BE2C (cell line): ENCODE data around the gene FGF2.

ENCODE experiments used
- DNase-seq: peaks from one replicate; pipeline ENCODE4 v3.0.0-alpha.2; 2020
- H3K27me3 ChIP-seq: fragments of 250-450 bp; sonication (Bioruptor Pico); 2 replicates; pipeline ENCODE4 v1.5.1; 2020; ENCODE audit warnings: mild to moderate bottlenecking
- H3K36me3 ChIP-seq: fragments of 250-450 bp; sonication (Bioruptor Pico); 2 replicates; pipeline ENCODE4 v1.5.1; 2020; ENCODE audit warnings: mild to moderate bottlenecking
- H3K4me1 ChIP-seq: fragments of 250-450 bp; sonication (Bioruptor Pico); 2 replicates; pipeline ENCODE4 v1.5.1; 2020
- H3K4me3 ChIP-seq: 2 replicates; pipeline ENCODE4 v1.5.1; 2011; ENCODE audit warnings: low read depth, low read length
- H3K9me3 ChIP-seq: fragments of 250-450 bp; sonication (Bioruptor Pico); 2 replicates; pipeline ENCODE4 v1.5.1; 2020
- CTCF ChIP-seq: IDR thresholded peaks from 2 replicates; pipeline ENCODE4 v1.5.1; 2012; ENCODE audit warnings: mild to moderate bottlenecking, low read depth, low read length

FGF2 gene

GRCh38 chr4:122912810-122913575, 86.4 kb downstream of the FGF2 start:
- Histone ChIP-seq H3K27me3 (no peaks in the 10 kb centered on the region), H3K4me3 (no peak overlapping the region), H3K36me3 (no peaks in the 10 kb centered on the region), H3K4me1 (no peaks in the 10 kb centered on the region), H3K9me3 (no peaks in the 10 kb centered on the region)
- DNase-seq, result no peak
- no peak for TF ChIP-seq CTCF

GRCh38 chr4:122914292-122914904, 87.8 kb downstream of the FGF2 start:
- H3K4me1 ChIP-seq, result no peaks in the 10 kb centered on the region
- no peak for DNase-seq
- peak; percentile 34 for TF ChIP-seq CTCF
- no peaks in the 10 kb centered on the region for H3K36me3 ChIP-seq
- no peak overlapping the region for H3K4me3 ChIP-seq
- no peaks in the 10 kb centered on the region for H3K27me3 ChIP-seq
- H3K9me3 ChIP-seq, result no peaks in the 10 kb centered on the region

DNA sequence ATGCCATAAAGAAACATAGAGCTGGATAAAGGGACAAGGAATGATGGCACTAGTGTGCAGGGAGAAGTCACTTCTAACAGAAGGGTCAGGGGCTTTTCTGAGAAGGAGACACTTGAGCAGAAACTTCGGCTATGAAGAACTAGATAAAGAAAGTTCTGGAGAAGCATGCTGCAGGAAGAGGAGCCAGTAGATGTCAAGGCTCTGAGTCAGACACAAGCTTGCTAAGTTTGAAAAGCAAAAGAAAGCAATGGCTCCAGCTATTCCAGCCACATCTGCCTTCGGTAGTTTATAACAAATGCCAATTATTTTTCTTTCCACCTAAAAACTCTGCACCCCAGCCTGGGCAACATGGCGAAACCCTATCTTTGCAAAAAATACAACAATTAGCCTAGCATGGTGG, 88.3 kb downstream of the FGF2 start:
- TF ChIP-seq CTCF, result no peak
- Histone ChIP-seq H3K4me1 (no peaks in the 10 kb centered on the region), H3K4me3 (no peak overlapping the region), H3K9me3 (no peaks in the 10 kb centered on the region), H3K27me3 (no peaks in the 10 kb centered on the region), H3K36me3 (no peaks in the 10 kb centered on the region)
- no peak for DNase-seq

GRCh38 chr4:122917731-122918130, 91.1 kb downstream of the FGF2 start:
- no peak for DNase-seq
- H3K4me1 ChIP-seq, result no peaks in the 10 kb centered on the region
- TF ChIP-seq CTCF, result no peak
- H3K4me3 ChIP-seq, result no peak overlapping the region
- no peaks in the 10 kb centered on the region for H3K27me3 ChIP-seq
- no peaks in the 10 kb centered on the region for H3K9me3 ChIP-seq
- H3K36me3 ChIP-seq, result no peaks in the 10 kb centered on the region

- Histone ChIP-seq H3K36me3 (no peaks in the 10 kb centered on the region), H3K27me3 (no peaks in the 10 kb centered on the region), H3K4me3 (no peak overlapping the region), H3K9me3 (no peaks in the 10 kb centered on the region), H3K4me1 (no peaks in the 10 kb centered on the region; the same call in 1 of the 2 replicates)
- no peak for TF ChIP-seq CTCF
- DNase-seq, result no peak
These were observed 93.8 kb downstream of the FGF2 start for GRCh38 chr4:122920473-122920872.

- no peaks in the 10 kb centered on the region for H3K9me3 ChIP-seq
These were observed 94.7 kb downstream of the FGF2 start for GRCh38 chr4:122921300-122921699.

More at GRCh38 chr4:122921300-122921699, 94.7 kb downstream of the FGF2 start:
- DNase-seq, result no peak
- no peaks in the 10 kb centered on the region; the same call in 1 of the 2 replicates for H3K4me1 ChIP-seq
- H3K4me3 ChIP-seq, result peak overlapping the region; percentile 95
- no peaks in the 10 kb centered on the region for H3K27me3 ChIP-seq
- no peak for TF ChIP-seq CTCF
- H3K36me3 ChIP-seq, result no peaks in the 10 kb centered on the region
